Fibroblast of peridontal ligament (primary cell): Measurements from ENCODE around the gene PCBP1.
"Not testable (repeated sequence)": the region's sequence is repeated elsewhere in the genome, so short reads cannot be mapped to it uniquely, and the experiment has no call there.

Experiments
- DNase-seq: peaks from one replicate; pipeline ENCODE4 v3.0.0-alpha.2; 2010; ENCODE audit errors: extremely low read depth

PCBP1 gene

GRCh38 chr2:70098032-70098431 lies 10.8 kb downstream of the PCBP1 start:
- DNase-seq: no peak

DNA sequence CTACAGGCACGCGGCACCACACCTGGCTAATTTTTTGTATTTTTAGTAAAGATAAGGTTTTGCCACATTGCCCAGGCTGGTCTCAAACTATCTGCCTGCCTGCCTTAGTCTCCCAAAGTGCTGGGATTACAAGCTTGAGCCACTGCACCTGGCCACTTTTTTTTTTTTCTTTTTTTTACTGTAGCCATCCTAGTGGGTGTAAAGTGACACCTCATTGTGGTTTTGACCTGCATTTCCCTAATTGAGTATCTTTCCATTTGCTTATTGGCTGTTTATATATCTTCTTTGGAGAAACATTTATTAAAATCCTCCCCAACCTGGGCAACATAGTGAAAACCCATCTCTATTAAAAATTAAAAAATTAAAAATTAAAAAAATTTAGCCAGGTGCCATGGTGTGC lies 12.0 kb downstream of the PCBP1 start:
- DNase-seq: no peak

GRCh38 chr2:70101174-70101573 lies 13.9 kb downstream of the PCBP1 start:
- DNase-seq: no peak

DNA sequence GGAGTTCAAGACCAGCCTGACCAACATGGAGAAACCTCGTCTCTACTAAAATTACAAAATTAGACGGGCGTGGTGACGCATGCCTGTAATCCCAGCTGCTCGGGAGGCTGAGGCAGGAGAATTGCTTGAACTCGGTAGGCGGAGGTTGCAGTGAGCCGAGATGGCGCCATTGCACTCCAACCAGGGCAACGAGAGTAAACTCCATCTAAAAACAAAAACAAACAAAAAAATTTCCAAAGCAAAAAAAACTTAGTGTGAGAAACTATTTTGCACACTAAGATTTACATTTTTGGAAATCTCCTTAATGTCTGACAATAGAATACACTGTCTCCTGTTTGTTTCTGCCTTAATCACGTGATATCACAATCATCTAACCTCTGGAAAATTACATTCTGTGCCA lies 14.4 kb downstream of the PCBP1 start:
- not testable (repeated sequence) for DNase-seq

DNA sequence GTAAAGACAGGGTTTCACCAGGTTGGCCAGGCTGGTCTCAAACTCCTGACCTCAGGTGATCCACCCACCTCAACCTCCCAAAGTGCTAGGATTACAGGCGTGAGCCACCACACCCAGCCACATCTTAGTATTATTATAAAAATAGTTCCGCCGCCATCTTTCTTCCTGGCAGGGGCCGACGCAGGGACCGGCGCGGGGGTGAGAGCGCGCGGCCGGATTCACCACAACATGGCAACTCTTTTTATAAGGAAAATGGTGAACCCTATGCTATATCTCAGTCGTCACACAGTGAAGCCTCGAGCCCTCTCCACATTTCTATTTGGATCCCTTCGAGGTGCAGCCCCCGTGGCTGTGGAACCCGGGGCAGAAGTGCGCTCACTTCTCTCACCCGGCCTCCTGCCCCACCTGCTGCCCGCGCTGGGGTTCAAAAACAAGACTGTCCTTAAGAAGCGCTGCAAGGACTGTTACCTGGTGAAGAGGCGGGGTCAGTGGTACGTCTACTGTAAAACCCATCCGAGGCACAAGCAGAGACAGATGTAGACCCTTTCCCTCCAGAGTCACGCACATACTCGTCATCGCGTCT lies 15.1 kb downstream of the PCBP1 start:
- not testable (repeated sequence) for DNase-seq

GRCh38 chr2:70103531-70104061 lies 16.3 kb downstream of the PCBP1 start:
- peak; percentile 50 for DNase-seq

DNA sequence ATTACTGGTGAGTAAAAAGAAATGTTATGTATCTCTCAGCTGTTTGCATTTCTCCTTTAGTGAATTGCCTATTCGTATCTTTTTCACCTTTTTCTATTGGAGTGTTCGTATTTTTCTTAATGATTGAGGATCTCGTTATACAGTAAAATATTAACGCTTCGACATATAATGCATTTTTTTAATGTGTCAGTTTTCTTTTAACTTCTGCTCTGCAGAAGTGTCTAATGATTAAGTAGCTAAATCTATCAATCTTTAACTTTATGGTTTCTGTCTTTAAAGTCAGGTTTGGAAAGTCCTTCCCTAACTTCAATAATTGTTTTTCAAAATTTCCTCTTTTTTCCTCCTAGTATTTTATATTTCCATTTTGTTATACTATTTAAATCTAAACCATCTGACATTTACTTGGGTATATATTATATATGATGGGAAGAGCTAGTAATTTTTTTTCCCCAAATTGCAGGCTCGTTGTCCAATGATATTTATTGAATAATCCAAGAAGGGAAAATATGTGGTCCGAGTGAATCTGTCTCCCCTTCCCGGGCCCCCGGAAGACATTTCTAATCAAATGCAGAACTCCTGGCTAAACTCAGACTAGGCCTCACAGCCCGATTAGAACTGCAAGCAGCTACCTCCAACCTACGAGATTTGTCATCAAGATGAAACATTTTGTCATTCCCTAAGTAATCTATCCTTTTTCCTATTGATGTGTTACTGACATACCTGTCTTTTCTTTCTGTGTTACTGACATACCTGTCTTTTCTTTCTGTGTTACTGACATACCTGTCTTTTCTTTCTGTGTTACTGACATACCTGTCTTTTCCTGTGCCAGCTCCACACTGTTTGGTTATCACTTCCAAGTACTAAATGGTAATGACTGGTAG lies 17.2 kb downstream of the PCBP1 start:
- DNase-seq: peak; percentile 78

DNA sequence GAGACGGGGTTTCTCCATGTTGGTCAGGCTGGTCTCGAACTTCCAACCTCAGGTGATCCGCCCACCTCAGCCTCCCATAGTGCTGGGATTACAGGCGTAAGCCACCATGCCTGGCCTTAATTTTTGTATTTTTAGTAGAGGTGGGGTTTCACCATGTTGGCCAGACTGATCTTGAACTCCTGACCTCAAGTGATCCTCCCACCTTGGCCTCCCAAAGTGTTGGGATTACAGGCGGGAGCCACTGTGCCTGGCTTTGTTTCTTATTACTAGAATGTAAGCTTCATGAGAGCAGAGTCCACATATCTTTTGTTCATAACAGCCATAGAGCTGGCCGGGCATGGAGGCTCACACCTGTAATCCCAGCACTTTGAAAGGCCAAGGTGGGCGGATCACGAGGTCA lies 18.9 kb downstream of the PCBP1 start:
- DNase-seq: not testable (repeated sequence)

- DNase-seq: not testable (repeated sequence)
Observed at GRCh38 chr2:70110397-70110796, 23.1 kb downstream of the PCBP1 start.

DNA sequence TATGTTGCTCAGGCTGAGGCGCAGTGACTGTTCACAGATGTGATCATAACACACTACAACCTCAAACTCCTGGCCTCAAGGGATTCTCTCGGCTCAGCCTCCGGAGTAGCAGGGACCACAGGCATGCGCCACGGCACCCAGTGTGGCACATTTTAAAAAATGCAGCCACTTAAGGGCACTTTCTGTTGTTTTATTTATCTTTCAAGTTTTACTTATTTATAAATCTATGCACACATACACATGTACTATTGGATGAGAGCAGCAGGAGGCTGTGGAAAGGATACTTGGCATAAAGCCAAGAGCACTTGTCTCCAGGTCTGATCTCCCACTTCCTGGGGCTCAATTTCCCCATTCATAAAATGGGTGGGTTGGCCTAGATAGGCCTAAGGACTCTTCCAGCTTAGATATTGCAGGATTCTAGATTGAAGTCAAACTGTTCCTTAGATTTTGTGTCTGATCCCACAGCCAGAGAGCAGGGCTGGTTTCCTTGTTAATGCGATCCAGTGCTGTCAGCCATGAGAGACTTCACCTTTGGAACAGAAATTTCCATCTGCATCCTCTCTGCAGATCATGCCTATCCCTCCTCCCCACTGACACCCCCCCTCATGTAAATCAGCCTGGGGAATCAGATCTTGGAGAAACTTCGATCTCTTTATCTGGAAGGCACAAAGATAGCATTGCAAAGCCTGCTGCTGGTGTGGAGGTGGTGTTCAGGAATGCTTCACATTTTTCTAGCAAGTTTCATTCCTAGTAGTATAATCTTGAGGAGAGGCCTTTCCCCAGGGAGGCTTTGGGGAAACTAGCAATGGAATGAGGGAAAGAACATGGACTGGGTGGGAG lies 24.7 kb downstream of the PCBP1 start:
- DNase-seq: peak; percentile 77

DNA sequence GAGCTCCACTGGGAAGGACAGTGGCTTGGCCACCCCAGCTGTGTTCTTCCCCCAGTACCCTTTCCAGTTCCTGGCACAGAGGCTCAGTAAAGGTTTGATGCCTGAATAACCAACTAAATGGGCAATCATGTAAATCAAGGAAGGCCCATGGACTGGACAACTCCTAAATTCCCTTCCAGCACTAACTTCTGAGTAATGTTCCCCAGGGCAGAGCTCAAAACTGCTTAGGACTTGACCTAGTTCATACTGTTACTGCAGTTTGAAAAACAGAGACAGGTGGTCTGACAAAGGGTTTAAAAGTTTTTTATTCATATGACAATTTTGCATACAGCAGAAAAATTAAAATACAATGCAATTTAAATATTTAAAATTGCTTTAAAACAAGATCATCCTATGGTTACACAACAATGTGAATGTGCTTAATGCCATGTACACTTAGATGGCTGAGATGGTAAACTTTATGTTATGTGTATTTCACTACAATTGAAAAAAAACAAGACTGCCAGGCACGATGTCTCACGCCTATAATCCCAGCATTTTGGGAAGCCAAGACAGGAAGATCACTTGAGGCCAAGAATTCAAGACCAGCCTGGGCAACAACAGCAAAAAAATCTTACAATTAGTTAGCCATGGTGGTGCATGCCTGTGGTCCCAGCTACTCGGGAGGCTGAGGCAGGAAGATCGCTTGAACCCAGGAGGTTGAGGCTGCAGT lies 26.2 kb downstream of the PCBP1 start:
- no peak for DNase-seq

GRCh38 chr2:70115646-70116442 lies 28.6 kb downstream of the PCBP1 start:
- DNase-seq: no peak

DNA sequence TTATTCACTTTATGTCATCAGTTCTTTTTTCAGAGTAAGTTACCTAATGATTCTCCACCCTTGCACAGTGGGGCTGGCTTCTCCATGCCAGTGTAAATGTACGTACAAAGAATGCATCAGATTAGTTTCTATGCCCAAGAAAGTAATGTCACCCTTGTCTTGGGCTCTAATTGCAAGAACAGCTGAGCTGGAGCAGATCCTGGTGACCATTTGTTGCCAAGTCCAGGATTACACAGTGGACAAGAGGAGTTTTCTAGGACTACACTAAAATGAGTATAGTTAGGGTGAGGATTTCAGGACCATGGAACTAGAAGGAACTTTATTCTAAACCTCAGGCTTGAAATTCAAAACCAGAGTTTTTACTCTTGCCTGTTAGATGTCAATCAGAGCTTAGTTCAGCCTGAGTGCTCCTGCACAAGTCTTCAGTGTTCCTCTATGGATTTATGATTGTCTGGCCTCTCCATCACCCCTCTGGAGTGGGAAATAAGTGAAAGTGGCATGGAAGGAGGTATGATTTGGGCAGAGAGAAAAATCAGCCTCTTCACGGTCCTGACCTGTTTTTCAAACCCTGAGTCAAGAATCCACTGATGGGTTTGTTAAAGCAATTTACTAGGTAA lies 29.8 kb downstream of the PCBP1 start:
- DNase-seq: no peak

DNA sequence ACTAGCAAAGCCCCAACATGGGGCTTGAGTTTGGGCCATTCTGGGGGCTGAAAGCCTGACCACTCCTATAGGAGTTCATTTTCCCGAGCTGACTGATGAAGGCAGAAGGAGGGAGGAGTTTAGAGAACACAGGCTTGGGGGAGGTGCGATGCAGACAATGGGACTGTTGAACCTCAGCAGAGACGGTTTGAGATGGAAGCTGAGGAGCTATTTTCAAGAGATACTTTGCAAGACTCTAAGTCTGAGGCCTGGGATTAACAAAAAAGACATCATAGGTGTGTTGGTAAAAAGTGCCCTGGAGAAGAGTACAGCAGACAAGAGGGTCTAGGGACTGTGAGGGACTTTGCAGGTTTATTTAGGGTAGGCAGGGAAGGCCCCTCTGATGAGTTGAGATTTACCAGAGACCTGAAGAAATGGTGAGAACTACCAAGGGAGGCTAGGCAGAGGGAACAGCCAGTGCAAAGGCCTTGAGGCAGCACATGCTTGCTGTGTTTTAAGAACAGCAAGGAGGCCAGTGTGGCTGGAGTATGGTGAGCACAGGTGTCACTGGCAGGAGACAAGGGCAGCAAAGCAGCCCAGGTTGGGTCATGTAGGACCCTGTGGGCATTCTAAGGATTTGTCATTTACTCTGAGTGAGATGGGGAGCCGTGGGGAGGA lies 31.6 kb downstream of the PCBP1 start:
- no peak for DNase-seq

DNA sequence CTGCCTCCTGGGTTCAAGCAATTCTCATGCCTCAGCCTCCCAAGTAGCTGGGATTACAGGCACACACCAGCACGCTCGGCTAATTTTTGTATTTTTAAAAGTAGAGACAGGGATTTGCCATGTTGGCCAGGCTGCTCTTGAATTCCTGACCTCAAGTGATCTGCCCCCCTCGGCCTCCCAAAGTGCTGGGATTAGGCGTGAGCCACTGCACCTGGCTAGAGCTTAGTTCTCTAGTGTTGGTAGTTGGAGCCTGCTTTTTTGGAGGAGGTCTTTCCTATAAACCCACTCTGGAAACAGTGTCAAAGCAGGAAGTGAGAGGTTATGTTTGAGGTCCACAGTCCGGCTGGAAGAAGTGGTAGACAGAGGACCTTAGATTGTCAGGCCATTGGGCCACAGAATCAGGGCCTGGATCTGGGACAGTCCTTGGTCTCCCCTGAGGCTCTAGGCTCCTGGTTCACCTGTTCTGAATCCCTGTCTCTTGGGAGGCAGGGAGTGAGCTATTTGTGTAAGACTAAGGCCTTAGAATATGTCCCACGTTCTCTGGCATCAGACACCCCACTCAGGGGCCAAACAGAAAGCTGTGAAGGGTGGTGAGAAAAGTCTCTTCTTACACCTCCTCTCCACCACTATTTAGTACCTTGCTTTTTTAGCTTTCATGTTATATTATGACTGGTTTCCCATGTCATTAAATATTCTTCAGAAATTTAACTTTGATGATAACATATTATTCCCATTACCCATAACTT lies 34.5 kb downstream of the PCBP1 start:
- DNase-seq: no peak

DNA sequence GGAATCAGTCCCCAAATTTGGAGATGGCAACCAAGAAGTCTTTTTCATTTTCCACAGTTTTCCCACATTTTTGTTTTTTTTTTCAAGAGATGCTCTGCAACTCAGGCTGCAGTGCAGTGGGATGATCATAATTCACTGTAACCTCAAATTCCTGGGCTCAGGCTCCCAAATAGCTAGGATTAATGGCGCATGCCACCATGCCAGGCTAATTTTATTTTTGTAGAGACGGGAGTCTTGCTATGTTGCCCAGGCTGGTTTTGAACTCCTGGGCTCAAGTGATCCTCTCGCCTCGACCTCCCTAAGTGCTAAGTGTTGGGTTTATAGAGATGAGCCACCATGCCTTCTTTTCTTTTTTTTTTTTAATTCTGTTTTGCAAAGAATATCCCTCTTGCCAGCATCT lies 35.2 kb downstream of the PCBP1 start:
- no peak for DNase-seq

DNA sequence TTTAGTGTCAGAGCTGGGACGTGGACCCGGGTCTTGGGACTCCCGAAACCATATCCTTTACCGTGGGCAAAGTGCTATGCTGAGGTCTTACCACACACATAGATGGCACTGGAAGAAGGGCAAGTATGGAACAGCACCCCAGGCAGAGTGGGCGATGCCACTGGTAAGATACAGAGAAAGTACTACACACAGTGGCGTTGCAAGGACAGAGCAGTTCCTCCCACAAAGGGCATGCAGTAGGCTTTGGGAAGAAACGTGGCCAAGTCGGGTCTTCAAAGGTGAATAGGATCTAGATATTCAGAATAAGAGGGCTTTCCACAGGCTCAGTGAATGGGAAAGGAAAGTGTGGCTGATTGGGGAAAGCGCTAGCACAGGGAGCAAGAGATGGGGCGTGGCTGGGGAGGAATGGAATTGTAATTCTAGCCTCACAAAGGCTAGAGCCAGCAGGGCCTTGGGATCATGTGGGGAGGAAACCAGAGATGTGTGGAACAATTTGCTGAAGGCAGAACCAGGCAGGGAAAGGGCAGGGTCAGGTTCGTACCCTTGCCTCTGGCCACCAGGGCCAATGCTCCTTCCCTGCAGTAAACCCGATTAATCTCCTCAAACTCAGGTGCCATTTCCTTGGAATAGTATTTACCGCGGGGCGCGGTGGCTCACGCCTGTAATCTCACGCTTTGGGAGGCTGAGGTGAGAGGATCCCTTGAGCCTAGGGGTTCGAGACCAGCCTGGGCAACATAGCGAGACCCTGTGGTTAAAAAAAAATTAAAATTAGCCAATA lies 36.0 kb downstream of the PCBP1 start:
- DNase-seq: peak; percentile 84

DNA sequence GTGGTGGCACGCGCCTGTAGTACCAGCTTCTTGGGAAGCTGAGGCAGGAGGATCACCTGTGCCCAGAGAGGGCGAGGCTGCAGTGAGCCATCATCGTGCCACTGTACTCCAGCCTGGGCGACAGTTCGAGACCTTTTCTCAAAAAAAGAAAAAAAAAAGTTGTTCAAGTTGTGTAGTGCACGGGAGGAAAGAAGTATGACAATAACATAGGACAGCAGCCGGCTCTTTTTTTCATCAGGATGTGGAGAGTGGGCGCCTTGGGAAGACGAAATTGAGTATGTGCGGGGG lies 36.5 kb downstream of the PCBP1 start:
- DNase-seq: no peak
